HG03378 (cell line): Measurements from ENCODE around the gene LTB4R.
"Not testable (repeated sequence)": the region's sequence is repeated elsewhere in the genome, so short reads cannot be mapped to it uniquely, and the experiment has no call there.

Experiments used
- ATAC-seq: cut with Tn5 transposase; IDR thresholded peaks from one replicate; pipeline ENCODE4 v1.9.1; 2021; ENCODE audit warnings: mild to moderate bottlenecking, moderate library complexity; ENCODE audit not compliant: unreplicated experiment

The LTB4R gene

DNA sequence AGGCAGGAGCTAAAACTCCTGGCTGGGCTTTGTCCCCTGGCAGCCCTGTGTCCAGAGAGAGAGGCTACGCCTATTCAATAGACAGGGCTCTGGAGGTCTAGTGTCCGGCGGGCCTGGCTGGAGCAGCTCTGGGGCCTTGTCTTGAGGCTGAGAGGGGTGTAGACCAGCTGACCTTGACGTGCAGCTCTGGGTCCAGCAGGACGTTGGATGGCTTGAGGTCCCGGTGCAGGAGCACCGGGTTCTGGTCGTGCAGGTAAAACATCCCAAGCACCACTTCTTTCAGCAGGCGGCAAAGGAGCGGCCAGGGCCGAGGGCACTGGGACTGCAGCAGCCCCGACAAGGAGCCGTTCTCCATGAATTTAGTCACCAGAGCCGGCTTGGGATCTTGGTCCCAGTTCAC is 27.5 kb downstream of the LTB4R start:
- ATAC-seq = no peak

DNA sequence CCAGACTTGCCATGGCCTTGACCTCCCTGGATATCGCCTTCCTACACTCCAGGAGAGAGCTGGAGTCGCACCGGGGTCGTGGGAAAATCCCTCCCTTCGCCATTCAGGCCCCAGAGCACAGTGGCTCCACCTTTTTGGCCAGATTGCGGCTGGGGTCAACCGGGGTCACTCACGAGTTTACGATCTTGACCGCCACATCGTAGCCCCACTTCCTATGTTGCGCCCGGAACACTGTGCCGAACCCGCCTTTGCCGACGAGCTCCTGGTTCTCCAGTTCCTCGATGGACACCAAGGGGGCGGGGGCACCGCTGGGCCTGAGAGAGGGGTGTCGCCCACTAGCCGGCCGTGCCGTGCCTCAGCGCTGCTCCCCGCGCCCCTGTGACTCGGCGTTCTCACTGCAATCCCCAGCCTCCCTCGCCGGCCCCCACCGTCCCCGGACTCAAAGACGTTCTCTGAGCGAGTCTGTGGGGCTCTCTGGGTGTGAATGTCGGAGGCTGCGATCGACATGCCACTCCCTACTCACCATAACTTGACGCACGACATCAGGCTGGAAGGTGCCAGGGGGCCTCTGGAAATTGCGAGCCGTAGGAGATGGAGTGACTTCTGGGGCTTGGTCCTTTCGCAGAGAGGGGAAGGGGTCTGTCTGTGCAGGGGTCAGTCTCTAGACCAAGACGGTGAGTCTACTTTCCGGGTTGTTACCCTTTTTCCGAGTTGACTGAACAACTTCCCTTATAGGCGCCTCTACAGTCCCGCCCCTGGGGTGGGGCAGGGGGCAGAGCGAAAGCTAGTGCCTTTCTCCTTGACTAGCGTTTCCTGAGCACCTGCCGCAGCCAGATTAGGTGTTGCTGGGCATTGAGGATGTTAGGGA is 28.2 kb downstream of the LTB4R start, which contains the start of gene RIPK3:
RIPK3 (minus strand) TSS at position 708 of the 868 bp plus-strand sequence; CDS start at position 543, 165 bp downstream.
- peak; percentile 82 for ATAC-seq

DNA sequence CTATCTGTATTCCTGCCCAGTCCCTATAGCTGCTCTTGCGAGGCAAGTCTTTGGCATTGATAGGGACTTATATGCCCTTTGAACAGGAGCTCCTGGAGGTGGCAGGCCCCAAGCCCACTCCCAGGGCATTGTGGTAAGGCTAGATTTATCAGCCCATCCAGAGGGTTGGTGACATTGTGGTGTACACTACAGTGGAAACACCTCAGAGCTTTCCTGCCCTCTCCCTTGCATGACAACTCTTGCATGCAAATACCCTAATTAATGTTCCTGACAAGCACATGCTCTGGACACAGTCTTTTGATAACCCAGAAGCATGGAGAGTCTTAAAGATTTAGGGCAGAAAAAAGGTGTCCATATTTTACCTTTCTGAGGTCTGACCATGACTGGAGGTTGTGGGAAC is 29.3 kb downstream of the LTB4R start:
- no peak for ATAC-seq

DNA sequence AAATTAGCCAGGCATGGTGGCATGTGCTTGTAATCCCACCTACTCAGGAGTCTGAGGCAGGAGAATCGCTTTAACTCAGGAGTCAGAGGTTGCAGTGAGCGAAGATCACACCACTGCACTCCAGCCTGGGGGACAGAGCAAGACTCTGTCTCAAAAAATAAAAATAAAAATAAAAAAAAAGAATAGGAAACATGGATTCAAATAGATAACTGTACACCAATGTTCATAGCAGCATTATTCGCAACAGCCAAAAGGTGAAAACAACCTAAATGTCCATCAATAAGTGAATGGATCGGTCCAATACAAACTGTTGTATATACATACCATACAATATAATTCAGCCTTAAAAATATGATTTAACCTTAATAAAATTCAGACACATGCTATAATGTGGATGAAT is 31.6 kb downstream of the LTB4R start:
- no peak for ATAC-seq

DNA sequence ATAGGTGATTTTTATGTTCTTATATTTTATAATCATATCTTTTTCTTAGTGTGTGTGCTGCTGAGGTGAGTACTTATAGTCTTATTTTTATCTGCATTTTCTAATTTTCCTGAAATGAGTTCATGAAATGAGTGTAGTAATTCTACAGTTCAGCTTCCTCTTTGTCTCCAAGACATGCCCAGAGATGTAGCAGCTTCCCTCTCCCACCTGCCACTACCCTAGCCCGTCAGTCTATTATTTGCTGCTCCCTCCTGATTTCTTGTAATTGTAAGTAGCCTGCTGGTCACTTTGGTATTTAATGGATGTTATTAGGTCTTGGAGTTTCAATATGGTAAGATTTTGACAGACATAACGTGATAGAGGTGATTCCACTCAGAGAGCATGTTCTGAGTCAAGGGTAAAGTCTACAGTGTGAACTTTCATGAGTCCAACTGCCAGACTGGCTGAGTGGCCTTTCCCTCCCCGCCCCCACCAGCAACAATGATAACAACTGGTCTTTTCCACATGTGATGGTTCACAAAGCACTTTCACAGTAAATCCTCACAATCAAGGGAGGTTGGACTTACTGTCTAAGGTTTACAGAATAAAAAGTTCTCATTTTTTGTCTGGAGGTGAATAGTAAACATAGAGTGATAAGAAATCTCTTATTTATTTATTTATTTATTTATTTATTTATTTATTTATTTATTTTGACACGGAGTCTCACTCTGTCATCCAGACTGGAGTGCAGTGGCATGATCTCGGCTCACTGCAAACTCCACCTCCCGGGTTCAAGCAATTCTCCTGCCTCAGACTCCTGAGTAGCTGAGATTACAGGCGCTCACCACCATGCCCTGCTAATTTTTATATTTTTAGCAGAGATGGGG is 32.7 kb downstream of the LTB4R start:
- no peak for ATAC-seq

DNA sequence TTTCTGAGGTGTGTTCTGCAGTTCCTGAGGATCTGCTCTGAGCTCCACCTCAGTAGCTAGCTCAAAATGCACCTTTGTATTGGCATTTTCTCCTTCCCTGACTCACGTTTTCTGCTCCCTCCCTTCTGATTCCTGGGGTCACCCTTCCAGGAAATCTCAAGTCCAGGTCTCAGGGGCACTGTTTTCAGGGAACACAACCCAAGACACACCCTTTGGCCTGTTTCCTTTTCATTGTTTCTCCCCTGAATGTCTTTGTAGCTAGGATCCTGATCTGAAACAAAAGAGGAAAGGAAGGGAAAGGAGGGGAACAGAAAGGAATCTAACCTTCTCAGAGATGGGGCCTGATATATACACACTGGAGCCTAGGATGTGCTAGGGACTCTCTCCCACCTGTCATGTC is 35.8 kb downstream of the LTB4R start:
- ATAC-seq = no peak

DNA sequence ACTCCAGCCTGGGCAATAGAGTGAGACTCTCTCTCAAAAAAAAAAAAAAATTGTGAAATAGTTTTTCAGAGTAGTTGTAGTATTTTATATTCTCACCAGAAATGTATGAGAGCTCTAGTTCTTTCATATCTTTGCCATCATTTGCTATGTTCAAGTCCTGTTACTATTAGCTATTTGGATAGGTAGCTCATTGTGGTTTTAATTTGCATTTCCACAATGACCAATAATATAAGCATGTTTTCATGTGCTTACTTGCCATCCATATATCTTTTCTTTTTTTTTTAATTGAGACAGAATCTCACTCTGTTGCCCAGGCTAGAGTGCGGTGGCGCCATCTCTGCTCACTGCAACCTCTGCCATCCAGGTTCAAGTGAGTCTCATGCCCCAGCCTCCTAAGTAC is 36.9 kb downstream of the LTB4R start:
- no peak for ATAC-seq

DNA sequence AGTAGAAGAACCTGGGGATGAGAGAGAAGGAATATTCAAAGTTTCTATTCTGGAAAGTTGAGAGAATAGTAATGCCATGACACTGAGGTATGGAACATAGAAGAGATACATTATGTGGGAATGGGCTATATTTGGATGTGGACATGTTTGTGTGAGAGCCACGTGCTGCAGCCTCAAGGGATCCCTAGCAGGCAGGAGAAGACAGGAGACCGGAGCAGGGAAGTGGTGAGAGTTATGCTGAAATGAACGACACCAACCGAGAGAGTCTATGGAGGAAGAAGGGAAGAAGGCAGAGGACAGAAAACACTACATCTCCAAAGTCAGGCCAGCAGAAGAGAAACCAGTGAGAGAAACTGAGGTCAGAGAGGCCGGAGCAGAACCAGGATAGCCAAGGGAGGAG is 38.4 kb downstream of the LTB4R start:
- no peak for ATAC-seq

DNA sequence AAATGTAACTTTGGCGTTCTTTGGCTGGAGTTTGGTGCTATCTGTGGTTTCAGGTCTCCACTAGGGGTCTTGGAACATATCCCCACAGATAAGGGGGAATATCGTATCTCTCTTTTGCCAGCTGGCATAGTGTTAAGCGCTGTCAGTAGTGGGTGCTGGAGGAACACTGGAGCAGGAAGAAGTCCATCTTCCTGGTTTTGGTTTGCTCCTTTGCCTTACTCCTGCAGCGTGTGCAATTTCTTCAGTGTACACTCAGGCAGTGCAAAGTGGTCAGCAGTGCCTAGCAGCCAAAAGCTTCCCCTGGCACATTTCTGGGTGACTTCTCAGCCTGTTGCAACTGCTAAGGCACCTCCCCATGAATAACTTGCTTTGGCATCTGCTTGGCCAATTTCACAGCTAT is 40.2 kb downstream of the LTB4R start:
- ATAC-seq = no peak

DNA sequence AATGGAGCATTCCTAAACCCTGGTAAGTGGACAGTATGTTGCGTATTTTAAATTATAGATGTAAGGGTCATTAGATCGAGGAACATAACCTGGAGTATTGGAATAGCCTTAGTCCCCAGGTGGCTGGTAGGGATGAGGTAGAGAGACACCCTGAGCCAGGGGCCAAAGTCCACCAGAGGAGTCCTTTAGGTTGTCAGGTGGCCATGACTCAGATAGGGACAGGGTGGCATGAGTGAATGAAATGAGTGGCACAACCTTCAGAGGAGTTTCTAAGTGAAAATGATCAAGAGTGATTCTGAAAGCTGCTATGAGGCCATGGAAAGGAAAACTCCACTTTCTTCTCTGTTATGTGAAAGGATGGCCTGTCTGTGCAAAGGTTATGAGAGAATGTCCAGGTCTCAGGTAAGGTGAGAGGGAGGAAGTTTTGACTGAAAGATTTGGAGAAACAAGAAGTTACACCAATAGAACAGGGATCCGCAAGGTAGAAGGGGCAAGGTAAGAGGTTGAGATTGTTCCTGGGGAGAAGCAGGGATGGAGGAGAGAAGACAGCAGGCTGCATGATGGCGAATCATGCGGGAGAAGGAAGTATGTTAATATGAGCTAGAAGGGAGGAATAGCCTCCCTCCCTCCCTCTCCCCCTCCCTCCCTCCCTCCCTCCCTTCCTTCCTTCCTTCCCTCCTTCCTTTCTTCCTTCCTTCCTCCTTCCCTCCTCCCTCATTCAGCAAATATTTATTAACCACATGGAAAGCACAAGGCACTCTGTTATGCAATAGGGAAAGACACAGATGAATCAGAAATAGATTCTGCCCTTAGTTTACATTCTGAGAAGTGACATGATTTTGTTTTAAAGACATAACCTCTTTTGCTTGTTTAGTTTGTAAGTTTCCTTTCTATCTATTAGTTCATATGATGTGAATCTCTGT is 42.5 kb downstream of the LTB4R start:
- ATAC-seq = no peak

DNA sequence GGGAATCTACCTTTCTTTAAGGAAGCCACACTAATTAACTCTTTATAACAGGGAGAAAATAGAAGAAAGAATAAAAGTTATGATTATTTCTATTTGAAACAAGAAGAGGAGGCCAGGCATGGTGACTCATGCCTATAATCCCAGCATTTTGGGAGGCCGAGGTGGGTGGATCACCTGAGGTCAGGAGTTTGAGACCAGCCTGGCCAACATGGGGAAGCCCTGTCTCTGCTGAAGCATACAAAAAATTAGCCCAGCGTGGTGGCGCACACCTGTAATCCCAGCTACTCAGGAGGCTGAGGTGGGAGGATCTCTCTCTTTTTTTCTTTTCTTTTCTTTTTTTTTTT is 43.2 kb downstream of the LTB4R start:
- not testable (repeated sequence) for ATAC-seq

DNA sequence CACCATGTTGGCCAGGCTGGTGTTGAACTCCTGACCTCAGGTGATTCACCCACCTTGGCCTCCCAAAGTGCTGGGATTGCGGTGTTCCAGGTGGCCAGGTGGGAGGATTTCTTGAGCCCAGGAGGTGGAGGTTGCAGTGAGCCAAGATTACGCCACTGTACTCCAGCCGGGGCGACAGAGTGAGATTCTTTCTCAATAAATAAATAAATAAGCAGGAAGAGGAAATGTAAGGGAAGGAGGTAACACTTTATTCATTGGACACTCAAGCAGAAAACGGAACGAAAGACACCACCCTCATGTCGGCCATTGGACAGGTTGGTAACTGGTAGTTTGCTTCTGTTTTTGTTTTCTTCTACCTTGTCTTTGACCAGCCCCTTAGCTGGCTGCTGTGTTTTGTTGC is 43.7 kb downstream of the LTB4R start:
- no peak for ATAC-seq

DNA sequence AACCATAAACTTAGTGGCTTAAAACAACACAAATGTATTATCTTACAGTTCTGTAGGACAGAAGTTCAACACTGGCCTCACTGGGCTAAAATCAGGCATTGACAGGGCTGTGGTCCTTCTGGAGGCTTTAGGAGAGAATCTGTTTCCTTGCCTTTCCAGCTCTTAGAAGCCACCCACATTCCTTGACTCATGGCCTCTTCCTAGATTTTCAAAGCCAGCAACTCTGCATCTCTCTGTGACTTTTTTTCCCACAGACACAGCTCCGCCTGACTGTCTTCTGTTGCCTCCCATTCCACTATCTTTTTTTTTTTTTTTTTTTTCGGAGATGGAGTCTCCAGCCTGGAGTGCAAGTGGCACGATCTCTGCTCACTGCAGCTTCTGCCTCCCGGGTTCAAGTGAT is 44.9 kb downstream of the LTB4R start:
- ATAC-seq = no peak

DNA sequence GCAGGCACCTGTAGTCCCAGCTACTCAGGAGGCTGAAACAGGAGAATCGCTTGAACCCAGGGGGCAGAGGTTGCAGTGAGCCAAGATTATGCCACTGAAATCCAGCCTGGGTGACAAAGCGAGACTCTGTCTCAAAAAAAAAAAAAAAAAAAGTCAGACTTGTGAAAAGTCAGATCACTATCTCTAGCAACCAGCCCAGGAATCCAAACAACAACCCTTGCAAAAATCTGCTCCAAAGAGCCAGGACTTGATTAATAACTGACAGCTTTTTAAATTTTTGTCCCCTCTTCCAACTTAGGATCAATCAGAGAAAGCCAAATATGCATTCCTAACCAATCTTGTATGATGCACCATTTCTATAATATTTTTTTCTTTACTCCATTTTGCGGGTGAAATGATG is 49.0 kb downstream of the LTB4R start:
- no peak for ATAC-seq

DNA sequence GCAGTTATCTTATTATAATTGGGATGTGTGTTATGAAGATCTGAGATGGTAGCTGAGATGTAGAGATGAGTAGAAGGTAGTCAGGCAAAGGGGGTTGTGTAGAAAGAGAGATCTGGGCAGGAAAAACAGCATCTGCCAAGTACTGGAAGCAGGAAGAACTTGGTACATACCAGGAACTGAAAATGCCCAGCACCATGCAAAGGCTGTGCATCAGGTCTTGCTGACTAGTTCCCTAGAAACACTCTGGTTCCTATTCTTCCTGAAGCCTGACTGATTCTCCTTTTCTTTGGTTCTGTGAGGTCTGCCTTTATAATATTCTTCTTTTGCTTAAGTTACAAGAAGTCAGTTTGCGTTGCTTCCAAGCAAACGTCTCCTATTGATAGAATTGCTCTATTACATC is 50.0 kb downstream of the LTB4R start:
- no peak for ATAC-seq

DNA sequence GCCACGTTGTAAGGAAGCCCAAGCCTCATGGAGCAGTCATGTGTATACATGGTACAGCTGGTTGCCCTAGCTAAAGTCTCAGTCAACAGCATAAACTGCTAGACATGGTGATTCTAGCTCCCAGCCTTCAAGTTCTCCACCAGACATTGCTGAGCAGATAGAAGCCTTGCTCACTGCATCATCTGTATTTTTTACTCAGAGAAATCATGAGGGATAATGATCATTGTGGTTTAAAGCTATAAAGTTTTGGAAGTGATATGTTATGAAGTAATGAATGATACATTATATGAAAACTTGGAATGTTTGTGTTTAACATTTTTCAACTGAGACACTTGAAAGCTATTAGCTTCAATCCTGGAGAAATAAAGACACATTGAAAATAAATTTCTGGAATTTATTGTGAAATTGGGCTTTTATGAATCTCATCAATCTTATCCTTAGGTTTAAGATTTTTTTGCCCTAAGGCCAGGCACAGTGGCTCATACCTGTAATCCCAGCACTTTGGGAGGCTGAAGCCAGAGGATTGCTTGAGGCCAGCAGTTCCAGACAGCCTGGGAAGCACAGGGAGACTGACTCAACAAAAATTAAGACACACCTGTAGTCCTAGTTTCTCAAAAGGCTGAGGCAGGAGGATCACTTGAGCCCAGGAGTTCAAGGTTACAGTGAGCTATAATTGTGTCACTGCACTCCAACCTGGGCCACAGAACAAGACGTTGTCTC is 51.1 kb downstream of the LTB4R start:
- no peak for ATAC-seq

DNA sequence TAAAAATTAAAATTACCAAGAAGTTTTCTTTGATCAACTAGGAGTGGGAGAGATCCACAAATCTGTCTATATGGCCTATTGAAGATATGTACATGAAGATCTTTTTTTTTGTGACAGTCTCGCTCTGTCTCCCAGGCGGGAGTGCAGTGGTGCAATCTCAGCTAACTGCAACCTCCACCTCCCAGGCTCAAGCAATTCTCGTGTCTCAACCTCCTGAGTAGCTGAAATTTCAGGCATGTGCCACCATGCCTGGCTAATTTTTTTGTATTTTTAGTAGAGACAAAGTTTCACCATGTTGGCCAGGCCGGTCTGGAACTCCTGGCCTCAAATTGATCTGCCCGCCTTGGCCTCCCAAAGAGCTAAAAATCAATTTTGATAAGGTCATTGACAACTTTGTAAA is 52.1 kb downstream of the LTB4R start:
- ATAC-seq = no peak

DNA sequence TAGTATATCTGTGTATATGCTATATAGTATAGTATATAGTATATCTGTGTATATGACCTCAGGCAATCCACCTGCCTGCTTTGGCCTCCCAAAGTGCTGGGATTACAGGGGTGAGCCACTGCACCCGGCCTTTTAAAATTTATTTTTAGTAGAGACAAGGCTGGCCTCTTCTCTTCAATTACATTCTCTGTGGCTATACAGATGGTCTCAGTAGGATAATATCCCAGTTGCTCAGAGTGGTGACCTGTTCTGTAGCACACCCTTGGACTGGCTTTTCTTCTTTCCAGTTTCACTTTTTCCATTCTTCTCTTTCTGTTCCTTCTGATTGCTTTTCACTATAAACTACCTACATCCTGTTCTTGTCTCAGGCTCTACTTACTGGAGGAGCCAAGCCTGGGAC is 53.5 kb downstream of the LTB4R start:
- ATAC-seq = no peak

DNA sequence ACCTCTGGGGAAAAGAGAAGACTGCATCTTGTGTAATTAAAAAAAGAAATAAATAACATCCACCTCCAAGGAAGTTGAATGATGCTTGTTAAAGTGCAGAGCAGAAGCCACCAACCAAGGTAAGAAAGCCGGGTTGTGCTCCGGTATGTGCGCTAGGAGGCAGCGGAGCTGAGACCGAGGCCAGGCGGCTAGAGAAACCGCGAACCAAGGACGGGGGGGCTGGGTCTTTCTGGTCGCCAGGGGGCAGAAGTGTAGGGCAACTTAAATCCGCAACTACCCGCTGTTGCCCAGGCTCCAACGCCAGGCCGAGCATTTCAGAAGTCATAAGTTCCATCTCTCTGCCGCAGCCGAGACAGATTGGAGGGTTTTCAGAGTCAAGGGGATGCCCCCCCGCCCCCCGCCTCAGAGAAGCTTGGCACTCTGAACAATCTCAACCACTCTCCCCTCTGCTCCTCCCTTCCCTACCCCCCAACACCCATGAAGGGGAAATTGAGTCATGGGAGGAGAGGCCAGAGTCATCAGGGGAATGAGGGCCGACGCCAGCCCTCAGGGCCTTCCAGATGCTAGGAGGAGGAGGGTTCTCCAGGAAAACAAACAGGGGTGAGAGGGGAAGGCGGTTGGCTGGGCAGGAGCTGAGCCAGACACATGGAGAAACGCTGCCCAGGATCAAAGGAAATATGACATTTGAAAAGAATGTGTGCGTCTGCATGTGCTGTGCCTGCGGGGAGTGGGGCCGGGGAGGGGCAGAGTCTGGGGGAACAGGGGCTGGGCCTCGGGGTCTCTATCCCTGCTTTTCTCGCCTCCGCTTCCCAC is 54.5 kb downstream of the LTB4R start:
- no peak for ATAC-seq

DNA sequence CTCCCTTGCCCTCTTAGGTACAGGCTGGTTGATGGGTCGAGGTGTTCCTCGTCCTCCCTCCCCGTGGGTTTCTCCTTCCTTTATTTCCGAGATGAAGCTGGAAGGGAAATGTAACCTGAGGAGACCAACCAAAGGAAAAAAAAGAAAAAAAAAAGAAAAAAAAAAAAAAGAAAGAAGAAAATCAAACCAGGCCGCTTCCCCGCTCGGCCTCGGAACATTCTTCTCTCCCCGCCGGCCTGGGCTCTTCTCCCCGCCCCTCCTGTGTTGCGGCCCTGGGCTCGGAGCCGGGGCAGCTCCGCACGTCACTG is 55.1 kb downstream of the LTB4R start:
- no peak for ATAC-seq
